ENCODE data around the gene INPP5E.

DNA sequence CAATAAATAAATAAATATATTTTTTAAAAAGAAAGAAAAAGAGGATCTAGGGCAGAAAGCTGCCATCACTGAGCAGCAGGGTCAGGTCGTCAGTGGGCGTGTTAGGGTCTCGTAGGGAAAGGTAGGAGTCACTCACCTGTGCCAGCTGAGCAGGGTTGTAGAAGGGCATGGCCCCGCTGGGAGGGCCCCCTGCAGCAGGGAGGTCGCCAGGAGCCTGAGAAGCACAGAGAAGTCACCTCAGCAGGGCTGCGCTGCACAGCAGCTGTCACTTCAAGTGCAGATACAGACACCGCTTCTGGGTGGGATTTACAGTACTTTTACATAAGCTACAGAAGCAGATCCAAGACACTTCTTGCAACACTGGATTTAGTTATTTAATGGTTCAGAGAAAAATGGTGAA, 4.0 kb upstream of the INPP5E start:
- TF ChIP-seq, protein P1, sequence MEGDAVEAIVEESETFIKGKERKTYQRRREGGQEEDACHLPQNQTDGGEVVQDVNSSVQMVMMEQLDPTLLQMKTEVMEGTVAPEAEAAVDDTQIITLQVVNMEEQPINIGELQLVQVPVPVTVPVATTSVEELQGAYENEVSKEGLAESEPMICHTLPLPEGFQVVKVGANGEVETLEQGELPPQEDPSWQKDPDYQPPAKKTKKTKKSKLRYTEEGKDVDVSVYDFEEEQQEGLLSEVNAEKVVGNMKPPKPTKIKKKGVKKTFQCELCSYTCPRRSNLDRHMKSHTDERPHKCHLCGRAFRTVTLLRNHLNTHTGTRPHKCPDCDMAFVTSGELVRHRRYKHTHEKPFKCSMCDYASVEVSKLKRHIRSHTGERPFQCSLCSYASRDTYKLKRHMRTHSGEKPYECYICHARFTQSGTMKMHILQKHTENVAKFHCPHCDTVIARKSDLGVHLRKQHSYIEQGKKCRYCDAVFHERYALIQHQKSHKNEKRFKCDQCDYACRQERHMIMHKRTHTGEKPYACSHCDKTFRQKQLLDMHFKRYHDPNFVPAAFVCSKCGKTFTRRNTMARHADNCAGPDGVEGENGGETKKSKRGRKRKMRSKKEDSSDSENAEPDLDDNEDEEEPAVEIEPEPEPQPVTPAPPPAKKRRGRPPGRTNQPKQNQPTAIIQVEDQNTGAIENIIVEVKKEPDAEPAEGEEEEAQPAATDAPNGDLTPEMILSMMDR (IDR thresholded peaks at IDR 0.05), result no peak
- no peak for TF ChIP-seq POLR2A (IDR thresholded peaks at IDR 0.05)
